Measurements from ENCODE around the gene RHOH.

- TF ChIP-seq CTCF (IDR thresholded peaks at IDR 0.05 in 8 of 11, conservative IDR thresholded peaks at IDR 0.05 in 3 of 11) (no peak), POLR2A (IDR thresholded peaks at IDR 0.05) (no peak)
Observed at GRCh38 chr4:40238008-40238699, 41.3 kb downstream of the RHOH start.

Measured in spleen (tissue), 7 donors.